ENCODE data around the gene SPANXN5. TPM values are rescaled to one million over a fixed set of nuclear protein-coding genes. Genes with fewer than 3 reads are reported as not detected.
"Not testable (repeated sequence)": the region's sequence is repeated elsewhere in the genome, so short reads cannot be mapped to it uniquely, and the experiment has no call there.

Gene SPANXN5, protein sequence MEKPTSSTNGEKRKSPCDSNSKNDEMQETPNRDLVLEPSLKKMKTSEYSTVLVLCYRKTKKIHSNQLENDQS
- polyA plus RNA-seq (not detected in 2 replicates), polyA minus RNA-seq (not detected in 2 replicates)

DNA sequence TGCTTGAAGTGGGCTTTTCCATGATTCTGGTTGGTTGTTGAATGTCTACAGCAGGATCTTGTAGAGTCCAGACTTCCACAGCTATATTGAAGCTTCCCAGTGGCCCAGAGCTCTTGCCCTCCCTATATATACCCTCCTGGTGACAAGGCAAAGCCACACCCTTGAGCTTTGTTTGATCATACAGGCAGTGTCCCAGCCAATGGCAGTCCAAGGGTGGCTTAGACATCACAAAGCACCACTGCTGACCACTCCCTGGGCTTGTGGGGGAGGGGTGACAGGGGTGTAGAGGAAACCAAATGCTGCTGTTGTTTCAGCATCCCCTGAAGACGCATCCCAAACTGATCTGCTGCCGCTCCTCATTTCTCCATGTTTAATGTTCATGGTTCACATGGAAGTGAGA, at the start of gene SPANXN5:
Gene SPANXN5 (minus strand): TSS at position 101 of the 400 bp plus-strand sequence. CDS start 79 bp downstream, at position 22.
- H3K9me3 ChIP-seq (ENCODE audit: low read length); H3K9me2 ChIP-seq (ENCODE audit: insufficient read depth, low read length); H3K9ac ChIP-seq (ENCODE audit: low read length); H3K27me3 ChIP-seq (ENCODE audit: insufficient read depth, low read depth, low read length); H3K4me2 ChIP-seq (ENCODE audit: low read length); H3F3A ChIP-seq (ENCODE audit: insufficient read depth, low read length, poor library complexity, severe bottlenecking); H3K79me2 ChIP-seq (replicated peaks; ENCODE audit: insufficient read depth, low read length); H3K4me3 ChIP-seq (ENCODE audit: low read length); H3K27ac ChIP-seq (ENCODE audit: low read length); H2AFZ ChIP-seq (ENCODE audit: low read depth, low read length); H4K20me1 ChIP-seq (ENCODE audit: insufficient read depth); H3K36me3 ChIP-seq (ENCODE audit: insufficient read depth, low read length): not testable (repeated sequence)

DNA sequence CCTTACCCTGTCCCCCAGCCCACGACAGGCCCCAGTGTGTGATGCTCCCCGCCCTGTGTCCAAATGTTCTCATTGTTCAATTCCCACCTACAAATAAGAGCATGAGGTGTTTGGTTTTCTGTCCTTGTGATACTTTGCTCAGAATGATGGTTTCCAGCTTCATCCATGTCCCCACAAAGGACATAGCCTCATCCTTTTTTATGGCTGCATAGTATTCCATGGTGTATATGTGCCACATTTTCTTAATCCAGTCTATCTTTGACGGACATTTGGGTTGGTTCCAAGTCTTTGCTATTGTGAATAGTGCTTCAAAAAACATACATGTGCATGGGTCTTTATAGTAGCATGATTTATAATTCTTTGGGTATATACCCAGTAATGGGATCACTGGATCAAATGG, 46.4 kb upstream of the SPANXN5 start:
- H3K9me2 ChIP-seq (ENCODE audit: insufficient read depth, low read length); H3K9me3 ChIP-seq (ENCODE audit: low read length); H3F3A ChIP-seq (ENCODE audit: insufficient read depth, low read length, poor library complexity, severe bottlenecking); H3K9ac ChIP-seq (ENCODE audit: low read length); H4K20me1 ChIP-seq (ENCODE audit: insufficient read depth); H3K36me3 ChIP-seq (ENCODE audit: insufficient read depth, low read length); H3K27me3 ChIP-seq (ENCODE audit: insufficient read depth, low read depth, low read length); H3K79me2 ChIP-seq (replicated peaks; ENCODE audit: insufficient read depth, low read length); H3K4me2 ChIP-seq (ENCODE audit: low read length); H3K4me3 ChIP-seq (ENCODE audit: low read length); H2AFZ ChIP-seq (ENCODE audit: low read depth, low read length); H3K27ac ChIP-seq (ENCODE audit: low read length): not testable (repeated sequence)

DNA sequence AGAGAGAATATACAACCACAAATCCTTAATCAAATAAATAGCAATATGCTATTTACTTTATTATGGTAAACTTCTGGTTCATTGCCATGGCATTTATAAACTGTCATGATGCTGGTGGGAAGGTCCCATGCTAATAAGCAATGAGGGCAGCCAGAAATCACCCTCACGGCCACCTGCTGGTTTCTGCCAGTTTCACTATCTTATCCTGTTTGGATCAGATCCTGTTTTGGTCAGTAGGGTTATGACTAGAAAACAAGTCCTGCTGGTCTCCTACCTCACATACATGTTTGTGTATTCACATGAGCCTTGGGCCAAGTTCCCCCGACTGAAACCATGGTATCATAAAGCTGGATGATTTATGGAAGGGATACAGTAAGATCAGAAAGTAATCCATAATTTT, 41.9 kb upstream of the SPANXN5 start:
- no peaks in the 10 kb centered on the region for H3K9me2 ChIP-seq (ENCODE audit: insufficient read depth, low read length)
- H3K27ac ChIP-seq (ENCODE audit: low read length), result no peak overlapping the region
- no peak for TF ChIP-seq RAD21 (conservative IDR thresholded peaks at IDR 0.05)
- TF ChIP-seq REST (IDR thresholded peaks at IDR 0.05; ENCODE audit: borderline replicate concordance), result no peak
- TF ChIP-seq POLR2AphosphoS5 (IDR thresholded peaks at IDR 0.05), result no peak
- TF ChIP-seq MXI1 (conservative IDR thresholded peaks at IDR 0.05; ENCODE audit: poor library complexity, severe bottlenecking), result no peak
- no peak for TF ChIP-seq SMC3 (conservative IDR thresholded peaks at IDR 0.05; ENCODE audit: poor library complexity)
- TF ChIP-seq TAF1 (IDR thresholded peaks at IDR 0.05; ENCODE audit: low read depth), result no peak
- no peak for TF ChIP-seq EP300 (conservative IDR thresholded peaks at IDR 0.05; ENCODE audit: poor library complexity, severe bottlenecking)
- H3F3A ChIP-seq (ENCODE audit: insufficient read depth, low read length, poor library complexity, severe bottlenecking), result no peaks in the 10 kb centered on the region
- H3K9ac ChIP-seq (ENCODE audit: low read length), result no peak overlapping the region
- no peak overlapping the region for H3K4me2 ChIP-seq (ENCODE audit: low read length)
- H3K27me3 ChIP-seq (ENCODE audit: insufficient read depth, low read depth, low read length), result no peaks in the 10 kb centered on the region
- H4K20me1 ChIP-seq (ENCODE audit: insufficient read depth), result no peaks in the 10 kb centered on the region
- H2AFZ ChIP-seq (ENCODE audit: low read depth, low read length), result no peak overlapping the region
- no peaks in the 10 kb centered on the region for H3K9me3 ChIP-seq (ENCODE audit: low read length)
- H3K79me2 ChIP-seq (replicated peaks; ENCODE audit: insufficient read depth, low read length), result no peaks in the 10 kb centered on the region
- no peaks in the 10 kb centered on the region for H3K36me3 ChIP-seq (ENCODE audit: insufficient read depth, low read length)
- H3K4me3 ChIP-seq (ENCODE audit: low read length), result no peak overlapping the region

- no peak overlapping the region for H2AFZ ChIP-seq (ENCODE audit: low read depth, low read length)
- H3K4me2 ChIP-seq (ENCODE audit: low read length), result no peak overlapping the region
- no peaks in the 10 kb centered on the region for H3K79me2 ChIP-seq (replicated peaks; ENCODE audit: insufficient read depth, low read length)
- H4K20me1 ChIP-seq (ENCODE audit: insufficient read depth), result no peaks in the 10 kb centered on the region
- no peak overlapping the region for H3K9ac ChIP-seq (ENCODE audit: low read length)
- no peaks in the 10 kb centered on the region for H3K9me3 ChIP-seq (ENCODE audit: low read length)
- no peaks in the 10 kb centered on the region for H3K27me3 ChIP-seq (ENCODE audit: insufficient read depth, low read depth, low read length)
- H3K27ac ChIP-seq (ENCODE audit: low read length), result no peak overlapping the region
- H3K9me2 ChIP-seq (ENCODE audit: insufficient read depth, low read length), result no peaks in the 10 kb centered on the region
- H3F3A ChIP-seq (ENCODE audit: insufficient read depth, low read length, poor library complexity, severe bottlenecking), result no peaks in the 10 kb centered on the region
- H3K36me3 ChIP-seq (ENCODE audit: insufficient read depth, low read length), result no peaks in the 10 kb centered on the region
- TF ChIP-seq TAF1 (IDR thresholded peaks at IDR 0.05; ENCODE audit: low read depth), result no peak
- TF ChIP-seq REST (IDR thresholded peaks at IDR 0.05; ENCODE audit: borderline replicate concordance), result no peak
- no peak for TF ChIP-seq SMC3 (conservative IDR thresholded peaks at IDR 0.05; ENCODE audit: poor library complexity)
- TF ChIP-seq MXI1 (conservative IDR thresholded peaks at IDR 0.05; ENCODE audit: poor library complexity, severe bottlenecking), result no peak
- no peak for TF ChIP-seq POLR2AphosphoS5 (IDR thresholded peaks at IDR 0.05)
- TF ChIP-seq EZH2 (IDR thresholded peaks at IDR 0.05; ENCODE audit: borderline replicate concordance, insufficient read depth, low read length, poor library complexity, severe bottlenecking), result no peak
- TF ChIP-seq RAD21 (conservative IDR thresholded peaks at IDR 0.05), result no peak
- TF ChIP-seq, protein P1, sequence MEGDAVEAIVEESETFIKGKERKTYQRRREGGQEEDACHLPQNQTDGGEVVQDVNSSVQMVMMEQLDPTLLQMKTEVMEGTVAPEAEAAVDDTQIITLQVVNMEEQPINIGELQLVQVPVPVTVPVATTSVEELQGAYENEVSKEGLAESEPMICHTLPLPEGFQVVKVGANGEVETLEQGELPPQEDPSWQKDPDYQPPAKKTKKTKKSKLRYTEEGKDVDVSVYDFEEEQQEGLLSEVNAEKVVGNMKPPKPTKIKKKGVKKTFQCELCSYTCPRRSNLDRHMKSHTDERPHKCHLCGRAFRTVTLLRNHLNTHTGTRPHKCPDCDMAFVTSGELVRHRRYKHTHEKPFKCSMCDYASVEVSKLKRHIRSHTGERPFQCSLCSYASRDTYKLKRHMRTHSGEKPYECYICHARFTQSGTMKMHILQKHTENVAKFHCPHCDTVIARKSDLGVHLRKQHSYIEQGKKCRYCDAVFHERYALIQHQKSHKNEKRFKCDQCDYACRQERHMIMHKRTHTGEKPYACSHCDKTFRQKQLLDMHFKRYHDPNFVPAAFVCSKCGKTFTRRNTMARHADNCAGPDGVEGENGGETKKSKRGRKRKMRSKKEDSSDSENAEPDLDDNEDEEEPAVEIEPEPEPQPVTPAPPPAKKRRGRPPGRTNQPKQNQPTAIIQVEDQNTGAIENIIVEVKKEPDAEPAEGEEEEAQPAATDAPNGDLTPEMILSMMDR (IDR thresholded peaks at IDR 0.05; ENCODE audit: poor library complexity, severe bottlenecking), result no peak
- no peak for TF ChIP-seq EP300 (conservative IDR thresholded peaks at IDR 0.05; ENCODE audit: poor library complexity, severe bottlenecking)
- no peak overlapping the region for H3K4me3 ChIP-seq (ENCODE audit: low read length)
Observed at GRCh38 chrX:52830551-52830950, 33.3 kb upstream of the SPANXN5 start.

Measured in neural cell (in vitro differentiated cells).